Fibroblast of pulmonary artery (primary cell): ENCODE measurements around the gene STAT3.
"Not testable (repeated sequence)": the region's sequence is repeated elsewhere in the genome, so short reads cannot be mapped to it uniquely, and the experiment has no call there.

ENCODE experiments used
- DNase-seq: peaks from one replicate; pipeline ENCODE4 v3.0.0-alpha.2; 2010; ENCODE audit warnings: low read depth
- H3K4me3 ChIP-seq: replicated peaks from 2 replicates; pipeline ENCODE4 v1.5.1; 2011; ENCODE audit warnings: low read depth, mild to moderate bottlenecking, control low read depth, low read length, moderate library complexity
- TF ChIP-seq, protein P1 (sequence below): IDR thresholded peaks from 2 replicates; pipeline ENCODE4 v1.5.1; 2011; ENCODE audit warnings: mild to moderate bottlenecking, control low read depth, low read length, inconsistent platforms; ENCODE audit errors: missing control alignments

STAT3 gene

DNA sequence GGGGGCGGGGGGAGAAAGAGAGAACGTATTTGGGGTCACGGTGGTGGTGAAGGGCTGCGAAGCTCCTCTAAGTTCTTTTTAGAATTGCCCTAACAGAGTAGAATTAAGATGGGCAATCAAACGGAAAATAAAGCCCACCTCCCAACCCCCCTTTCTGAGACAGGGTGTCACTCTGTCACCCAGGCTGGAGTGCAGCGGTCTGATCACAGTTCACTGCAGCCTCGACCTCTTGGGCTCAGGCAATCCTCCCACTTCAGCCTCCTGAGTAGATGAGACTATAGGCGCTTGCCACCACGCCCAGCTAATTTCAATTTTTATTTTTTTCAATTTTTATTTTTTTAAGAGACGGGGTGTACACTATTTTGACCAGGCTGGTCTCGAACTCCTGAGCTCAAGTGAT, 35.5 kb upstream of the STAT3 start:
- TF ChIP-seq, protein P1, sequence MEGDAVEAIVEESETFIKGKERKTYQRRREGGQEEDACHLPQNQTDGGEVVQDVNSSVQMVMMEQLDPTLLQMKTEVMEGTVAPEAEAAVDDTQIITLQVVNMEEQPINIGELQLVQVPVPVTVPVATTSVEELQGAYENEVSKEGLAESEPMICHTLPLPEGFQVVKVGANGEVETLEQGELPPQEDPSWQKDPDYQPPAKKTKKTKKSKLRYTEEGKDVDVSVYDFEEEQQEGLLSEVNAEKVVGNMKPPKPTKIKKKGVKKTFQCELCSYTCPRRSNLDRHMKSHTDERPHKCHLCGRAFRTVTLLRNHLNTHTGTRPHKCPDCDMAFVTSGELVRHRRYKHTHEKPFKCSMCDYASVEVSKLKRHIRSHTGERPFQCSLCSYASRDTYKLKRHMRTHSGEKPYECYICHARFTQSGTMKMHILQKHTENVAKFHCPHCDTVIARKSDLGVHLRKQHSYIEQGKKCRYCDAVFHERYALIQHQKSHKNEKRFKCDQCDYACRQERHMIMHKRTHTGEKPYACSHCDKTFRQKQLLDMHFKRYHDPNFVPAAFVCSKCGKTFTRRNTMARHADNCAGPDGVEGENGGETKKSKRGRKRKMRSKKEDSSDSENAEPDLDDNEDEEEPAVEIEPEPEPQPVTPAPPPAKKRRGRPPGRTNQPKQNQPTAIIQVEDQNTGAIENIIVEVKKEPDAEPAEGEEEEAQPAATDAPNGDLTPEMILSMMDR: no peak
- no peak for DNase-seq
- H3K4me3 ChIP-seq: peak overlapping the region; percentile 97

DNA sequence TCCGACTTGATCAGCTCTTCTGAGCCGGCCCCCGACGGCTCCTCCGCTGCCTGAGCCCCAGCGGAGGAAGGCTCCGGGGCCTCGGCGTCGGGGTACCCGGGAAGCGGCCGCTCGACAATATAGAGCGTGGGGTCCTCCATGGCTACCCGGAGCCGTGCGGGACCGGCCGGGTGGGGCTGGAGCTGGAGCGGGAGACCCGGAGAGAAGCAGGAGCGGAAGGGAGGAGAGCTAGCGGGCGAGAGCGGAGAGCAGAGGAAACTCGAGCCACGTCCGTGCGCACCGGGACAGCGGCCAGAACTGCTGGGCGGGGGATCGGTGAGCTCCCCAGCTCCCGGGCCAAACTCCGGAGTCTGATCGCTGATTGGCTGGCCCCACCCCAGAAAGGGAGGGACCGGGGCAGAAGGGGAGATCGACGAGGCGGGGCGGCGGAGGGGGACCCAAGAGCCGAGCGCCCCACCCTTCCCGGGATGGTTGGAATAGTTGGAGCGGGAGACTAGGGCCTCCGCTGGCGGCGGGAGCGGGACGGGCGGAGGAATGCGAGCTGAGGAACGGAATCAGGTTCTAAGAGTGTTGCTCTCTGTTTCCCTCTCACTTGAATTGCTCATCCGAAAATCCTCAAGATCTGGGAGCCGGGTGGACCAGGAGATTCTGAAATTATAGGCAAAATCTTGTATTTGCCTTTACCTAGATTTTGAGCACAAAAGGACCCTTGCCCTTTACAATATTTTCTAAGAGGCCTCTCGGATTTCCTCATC, 34.9 kb upstream of the STAT3 start, which contains the start of gene CAVIN1:
CAVIN1 (minus strand) TSS at position 299 of the 755 bp plus-strand sequence; CDS start at position 140, 159 bp downstream.
- DNase-seq: peak; percentile 98
- TF ChIP-seq, protein P1: no peak
- peak within 1 kb of the TSS; percentile 97 for H3K4me3 ChIP-seq

DNA sequence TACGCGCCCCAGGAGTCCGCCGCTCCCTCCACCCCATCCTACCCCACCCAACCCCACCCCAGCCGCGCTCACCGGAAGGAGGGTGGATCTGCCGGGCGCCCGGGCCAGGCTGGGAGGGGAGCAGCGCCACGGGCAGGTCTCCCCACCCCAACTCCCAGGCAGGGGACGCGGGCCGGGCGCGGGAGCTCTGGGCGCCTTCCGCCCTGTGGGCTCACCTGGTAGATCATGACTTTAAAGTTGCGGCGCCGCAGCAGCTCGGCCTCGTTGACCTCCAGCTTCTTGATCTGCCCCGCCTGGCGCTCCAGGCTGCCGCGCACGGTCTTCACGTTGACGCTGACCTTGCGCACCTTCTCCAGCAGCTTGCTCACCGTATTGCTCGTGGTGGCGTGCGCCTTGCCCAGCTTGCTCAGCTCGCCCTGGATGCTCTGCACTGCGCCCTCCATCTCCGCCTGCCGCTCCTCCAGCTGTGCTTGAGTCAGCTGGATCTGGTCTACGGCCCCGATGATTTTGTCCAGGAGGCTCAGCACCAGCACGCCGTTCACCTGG, 34.2 kb upstream of the STAT3 start:
- no peak for DNase-seq
- peak overlapping the region; percentile 97 for H3K4me3 ChIP-seq
- TF ChIP-seq, protein P1: no peak

DNA sequence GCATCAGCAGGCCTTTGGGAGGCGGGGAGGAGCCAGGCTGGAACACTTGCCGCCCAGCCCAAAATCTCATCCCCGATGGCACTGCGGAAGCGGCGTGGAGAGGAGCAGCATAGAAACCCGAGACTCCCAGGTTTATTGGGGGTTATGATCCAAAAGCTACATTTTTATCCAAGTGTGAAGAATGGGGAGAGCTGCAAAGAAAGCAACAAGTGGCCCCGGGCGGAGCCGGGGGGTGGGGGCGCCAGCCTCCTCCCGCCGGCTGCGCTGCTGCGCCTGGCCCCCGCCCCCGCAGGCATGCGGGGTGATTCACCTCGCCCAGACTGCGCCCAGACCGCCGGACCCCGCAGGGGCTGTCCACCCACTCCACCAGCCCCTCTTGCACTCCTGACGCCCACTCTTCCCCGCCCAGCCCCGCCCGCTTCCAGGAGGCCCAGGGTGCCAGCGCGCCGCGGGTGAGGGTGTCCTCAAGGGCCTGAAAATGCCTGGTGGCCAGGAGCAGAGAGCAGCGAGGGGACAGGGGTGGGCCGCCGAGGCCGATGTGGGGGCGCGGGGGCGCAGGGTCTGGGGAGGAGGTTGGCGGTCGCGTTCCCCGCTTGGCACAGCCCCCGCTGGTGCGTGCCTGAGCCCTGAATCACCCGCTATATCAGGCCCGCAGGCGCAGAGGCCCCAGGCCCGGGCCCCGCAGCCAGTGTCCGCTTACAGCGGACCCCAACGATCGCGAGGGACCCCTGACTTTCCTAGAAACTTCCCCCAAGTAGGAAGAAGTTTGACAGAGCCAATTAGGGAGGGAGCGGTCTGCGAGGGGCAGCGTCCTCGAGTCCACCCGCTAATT, 33.5 kb upstream of the STAT3 start:
- TF ChIP-seq, protein P1: no peak
- DNase-seq: peak; percentile 59

DNA sequence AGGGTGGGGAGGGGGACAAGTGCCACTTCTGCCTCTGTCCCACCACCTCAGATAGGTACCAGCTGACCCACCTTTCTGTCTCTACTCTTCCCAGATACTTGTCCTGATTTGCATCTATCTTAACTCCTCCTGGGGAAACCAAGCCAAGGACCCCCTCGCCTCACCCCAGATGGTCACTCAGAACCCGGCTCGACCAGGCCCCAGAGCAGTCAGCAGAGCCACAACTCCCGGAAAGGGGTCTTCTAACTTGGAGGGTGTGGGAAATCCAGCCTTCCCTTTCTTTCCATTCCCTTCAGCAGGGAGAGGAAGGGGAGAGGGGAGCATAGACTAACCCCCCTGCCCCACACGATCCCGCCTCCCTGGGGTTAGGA, 32.9 kb upstream of the STAT3 start:
- DNase-seq: no peak
- TF ChIP-seq, protein P1: no peak
- H3K4me3 ChIP-seq: peak overlapping the region; percentile 97

More for the DNA sequence above, 33.5 kb upstream of the STAT3 start:
- peak overlapping the region; percentile 97 for H3K4me3 ChIP-seq

DNA sequence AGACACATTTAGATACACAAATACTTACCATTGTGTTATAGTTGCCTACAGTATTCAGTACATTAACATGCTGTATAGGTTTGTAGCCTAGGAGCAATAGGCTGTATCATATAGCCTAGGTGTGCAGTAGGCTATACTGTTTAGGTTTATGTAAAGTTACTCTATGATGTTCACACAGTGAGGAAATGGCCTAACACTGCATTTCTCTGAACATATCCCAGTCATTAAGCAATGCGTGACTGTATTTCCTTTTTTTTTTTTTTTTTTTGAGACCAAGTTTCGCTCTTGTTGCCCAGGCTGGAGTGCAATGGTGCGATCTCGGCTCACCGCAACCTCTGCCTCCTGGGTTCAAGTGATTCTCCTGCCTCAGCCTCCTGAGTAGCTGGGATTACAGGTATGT, 29.7 kb upstream of the STAT3 start:
- not testable (repeated sequence) for H3K4me3 ChIP-seq, DNase-seq
